ENCODE results near the gene TANGO6. TPM values are rescaled to one million over a fixed set of nuclear protein-coding genes. Genes with fewer than 3 reads are reported as not detected.

TANGO6 gene
- total and polyA plus RNA-seq, 2 of the 8 experiments (the other 6 are each of a cell fraction or from before 2014, with no cell fraction given): 5.0 to 19.5 TPM

DNA sequence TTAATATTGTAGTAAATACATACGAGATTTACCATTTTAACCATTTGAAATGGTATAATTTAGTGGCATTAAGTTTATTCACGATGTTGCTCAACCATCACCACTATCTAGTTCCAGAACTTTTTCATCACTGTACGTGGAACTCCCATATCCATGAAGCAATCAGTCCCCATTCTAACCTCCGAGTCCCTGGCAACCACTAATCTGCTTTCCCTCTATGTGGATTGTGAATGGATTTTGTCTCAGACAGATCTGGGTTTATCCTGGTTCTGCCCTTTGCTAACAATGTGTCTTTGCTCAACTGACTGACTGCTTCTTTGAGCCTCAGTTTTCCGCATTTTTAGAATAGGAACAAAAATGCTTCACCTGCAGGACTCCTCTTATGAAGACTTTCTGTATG lies 51.4 kb downstream of the TANGO6 start:
- H3K56ac ChIP-seq (replicated peaks; ENCODE audit: insufficient read length, low read depth, low read length): no peak overlapping the region
- no peak overlapping the region for H4K91ac ChIP-seq (replicated peaks; ENCODE audit: insufficient read length, low read length)
- no peak overlapping the region for H3K27ac ChIP-seq (ENCODE audit: low read depth, low read length)
- H3K79me2 ChIP-seq (ENCODE audit: control insufficient read depth in 1 of 2, insufficient read depth in 2 of 2, low read length in 2 of 2): no peaks in the 10 kb centered on the region
- WGBS, 2 experiments (ENCODE audit: extremely low coverage in 1 of 2, insufficient coverage in 1 of 2, insufficient read length in 1 of 2, insufficient replicate concordance in 2 of 2, low coverage in 1 of 2, low lambda C conversion rate in 2 of 2, missing lambda C conversion rate in 1 of 2): 91% methylated on average over 5 of the region's 5 CpGs; no CpG with 5 or more reads in 1 of the 2 experiments
- no peak overlapping the region for H2AFZ ChIP-seq (ENCODE audit: low read length)
- H3K4me3 ChIP-seq (ENCODE audit: extremely low read depth in 1 of 4, insufficient read depth in 2 of 4, low read depth in 3 of 4, low read length in 4 of 4): no peak overlapping the region
- H3K27me3 ChIP-seq (replicated peaks in 1 of 4; ENCODE audit: control insufficient read depth in 3 of 4, extremely low read depth in 1 of 4, insufficient read depth in 3 of 4, low read length in 3 of 4): no peaks in the 10 kb centered on the region
- H2BK5ac ChIP-seq (ENCODE audit: low read depth, low read length): no peak overlapping the region
- H2BK12ac ChIP-seq (ENCODE audit: low read depth, low read length): no peak overlapping the region
- FAIRE-seq (no peak), DNase-seq (ENCODE audit: low read depth in 1 of 2, low spot score in 2 of 2) (no peak)
- ChIA-PET CTCF (ENCODE audit: partially characterized antibody) (interaction anchor here (0.6 to 1.8 kb wide), 4 partner anchors 47 to 229 kb away, joined by 3 to 5 read pairs (median 4); no protein-coding TSS in a partner anchor), POLR2A (ENCODE audit: partially characterized antibody) (no interaction called here)
- H2BK120ac ChIP-seq (replicated peaks; ENCODE audit: low read depth, low read length): no peak overlapping the region
- H3K4me2 ChIP-seq (ENCODE audit: insufficient read depth in 1 of 2, low read depth in 2 of 2, low read length in 2 of 2): no peak overlapping the region
- no peaks in the 10 kb centered on the region for H3K23me2 ChIP-seq (ENCODE audit: low read depth, low read length)
- H3K4ac ChIP-seq (replicated peaks; ENCODE audit: insufficient read length, low read depth, low read length): no peak overlapping the region
- no peaks in the 10 kb centered on the region for H3K36me3 ChIP-seq (ENCODE audit: control insufficient read depth in 2 of 4, insufficient read depth in 4 of 4, low read length in 3 of 4)
- no peak overlapping the region for H3K18ac ChIP-seq (ENCODE audit: extremely low read depth, low read length)
- H4K20me1 ChIP-seq (replicated peaks in 1 of 2; ENCODE audit: control insufficient read depth in 1 of 2, insufficient read depth in 2 of 2, low read length in 2 of 2): no peaks in the 10 kb centered on the region
- no peaks in the 10 kb centered on the region for H3K79me1 ChIP-seq (ENCODE audit: low read depth, low read length)
- no peaks in the 10 kb centered on the region for H3K4me1 ChIP-seq (replicated peaks in 1 of 4; ENCODE audit: control insufficient read depth in 3 of 4, insufficient read depth in 4 of 4, low read length in 3 of 4)
- H4K5ac ChIP-seq (ENCODE audit: insufficient read length, low read depth, low read length): no peak overlapping the region
- no peak overlapping the region for H2BK15ac ChIP-seq (ENCODE audit: low read length)
- H2AK5ac ChIP-seq (ENCODE audit: low read depth, low read length): no peak overlapping the region
- H2BK20ac ChIP-seq (ENCODE audit: low read length): no peak overlapping the region
- no peak overlapping the region for H4K8ac ChIP-seq (ENCODE audit: extremely low read depth, insufficient read depth, low read length)
- H3K23ac ChIP-seq (ENCODE audit: insufficient read length): no peak overlapping the region
- H3K9ac ChIP-seq (replicated peaks in 1 of 4; ENCODE audit: extremely low read depth in 1 of 4, low read depth in 3 of 4, low read length in 3 of 4): no peak overlapping the region
- no peak overlapping the region for H3K14ac ChIP-seq (ENCODE audit: insufficient read length)
- no peaks in the 10 kb centered on the region for H3K9me3 ChIP-seq (ENCODE audit: insufficient read depth in 2 of 2, low read depth in 1 of 2, low read length in 1 of 2)
- TF ChIP-seq SIN3A (conservative IDR thresholded peaks at IDR 0.05 in 1 of 2, IDR thresholded peaks at IDR 0.05 in 1 of 2; ENCODE audit: low read depth in 1 of 2, low read length in 2 of 2) (no peak), HDAC2 (IDR thresholded peaks at IDR 0.05; ENCODE audit: borderline replicate concordance in 1 of 2, low read depth in 2 of 2, low read length in 2 of 2) (no peak), EZH2 (IDR thresholded peaks at IDR 0.05; ENCODE audit: low read depth, low read length, severe bottlenecking) (no peak), ASH2L (IDR thresholded peaks at IDR 0.05; ENCODE audit: low read length) (no peak), CHD2 (IDR thresholded peaks at IDR 0.05; ENCODE audit: low read length) (no peak), POU5F1 (IDR thresholded peaks at IDR 0.05; ENCODE audit: low read depth, low read length) (no peak), TEAD4 (IDR thresholded peaks at IDR 0.05; ENCODE audit: low read depth, low read length) (no peak), NRF1 (IDR thresholded peaks at IDR 0.05; ENCODE audit: low read depth, low read length) (no peak)
- TF ChIP-seq, protein P1, sequence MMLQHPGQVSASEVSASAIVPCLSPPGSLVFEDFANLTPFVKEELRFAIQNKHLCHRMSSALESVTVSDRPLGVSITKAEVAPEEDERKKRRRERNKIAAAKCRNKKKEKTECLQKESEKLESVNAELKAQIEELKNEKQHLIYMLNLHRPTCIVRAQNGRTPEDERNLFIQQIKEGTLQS (IDR thresholded peaks at IDR 0.05; ENCODE audit: insufficient read depth, low read depth, low read length): no peak
- TF ChIP-seq, protein P2, sequence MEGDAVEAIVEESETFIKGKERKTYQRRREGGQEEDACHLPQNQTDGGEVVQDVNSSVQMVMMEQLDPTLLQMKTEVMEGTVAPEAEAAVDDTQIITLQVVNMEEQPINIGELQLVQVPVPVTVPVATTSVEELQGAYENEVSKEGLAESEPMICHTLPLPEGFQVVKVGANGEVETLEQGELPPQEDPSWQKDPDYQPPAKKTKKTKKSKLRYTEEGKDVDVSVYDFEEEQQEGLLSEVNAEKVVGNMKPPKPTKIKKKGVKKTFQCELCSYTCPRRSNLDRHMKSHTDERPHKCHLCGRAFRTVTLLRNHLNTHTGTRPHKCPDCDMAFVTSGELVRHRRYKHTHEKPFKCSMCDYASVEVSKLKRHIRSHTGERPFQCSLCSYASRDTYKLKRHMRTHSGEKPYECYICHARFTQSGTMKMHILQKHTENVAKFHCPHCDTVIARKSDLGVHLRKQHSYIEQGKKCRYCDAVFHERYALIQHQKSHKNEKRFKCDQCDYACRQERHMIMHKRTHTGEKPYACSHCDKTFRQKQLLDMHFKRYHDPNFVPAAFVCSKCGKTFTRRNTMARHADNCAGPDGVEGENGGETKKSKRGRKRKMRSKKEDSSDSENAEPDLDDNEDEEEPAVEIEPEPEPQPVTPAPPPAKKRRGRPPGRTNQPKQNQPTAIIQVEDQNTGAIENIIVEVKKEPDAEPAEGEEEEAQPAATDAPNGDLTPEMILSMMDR (IDR thresholded peaks at IDR 0.05; ENCODE audit: control extremely low read depth in 1 of 3, insufficient read depth in 1 of 3, low read depth in 1 of 3, low read length in 3 of 3): no peak
